Endodermal cell (in vitro differentiated cells): ENCODE results near the gene PKP2. TPM values are rescaled to one million over a fixed set of nuclear protein-coding genes. Genes with fewer than 3 reads are reported as not detected.
A peak's percentile ranks its signal among the peaks of the same experiment; 100 is the strongest.

Experiments used
- DNase-seq: peaks from one replicate; pipeline ENCODE4 v3.0.0-alpha.2; 2017
- H3K27ac ChIP-seq: 2 replicates; pipeline ENCODE4 v1.5.1; 2013; ENCODE audit warnings: mild to moderate bottlenecking, low read depth, low read length, moderate library complexity
- H3K27me3 ChIP-seq: 2 replicates; pipeline ENCODE4 v1.6.1; 2013; ENCODE audit warnings: mild to moderate bottlenecking, low read length, moderate library complexity; ENCODE audit not compliant: insufficient read depth, control insufficient read depth, poor library complexity, severe bottlenecking
- H3K36me3 ChIP-seq: 2 replicates; pipeline ENCODE4 v1.7.0; 2013; ENCODE audit warnings: mild to moderate bottlenecking, low read length, moderate library complexity; ENCODE audit not compliant: control insufficient read depth, insufficient read depth
- H3K4me1 ChIP-seq: one replicate; pipeline ENCODE4 v1.7.0; 2013; ENCODE audit warnings: low read length; ENCODE audit not compliant: control insufficient read depth, insufficient read depth
- H3K4me3 ChIP-seq: 2 replicates; pipeline ENCODE4 v1.5.1; 2013; ENCODE audit warnings: mild to moderate bottlenecking, low read length, moderate library complexity
- H3K9ac ChIP-seq: 2 replicates; pipeline ENCODE4 v1.6.1; 2013; ENCODE audit warnings: mild to moderate bottlenecking, low read length, moderate library complexity; ENCODE audit not compliant: poor library complexity, severe bottlenecking; ENCODE audit errors: extremely low read depth
- H3K9me3 ChIP-seq: 2 replicates; pipeline ENCODE4 v1.6.1; 2013; ENCODE audit warnings: mild to moderate bottlenecking, low read length, moderate library complexity; ENCODE audit not compliant: control insufficient read depth
- H3K27ac Mint-ChIP-seq: 2 replicates; pipeline ENCODE4 v1.8.0; 2020; ENCODE audit warnings: mixed read lengths
- H3K27me3 Mint-ChIP-seq: 2 replicates; pipeline ENCODE4 v1.8.0; 2021; ENCODE audit warnings: mild to moderate bottlenecking, mixed read lengths; ENCODE audit not compliant: insufficient read depth
- H3K36me3 Mint-ChIP-seq: 2 replicates; pipeline ENCODE4 v1.8.0; 2020; ENCODE audit warnings: low read depth, mixed read lengths
- H3K4me1 Mint-ChIP-seq: 2 replicates; pipeline ENCODE4 v1.8.0; 2020; ENCODE audit warnings: mixed read lengths
- H3K4me3 Mint-ChIP-seq: 2 replicates; pipeline ENCODE4 v1.8.0; 2020; ENCODE audit warnings: mild to moderate bottlenecking, moderate library complexity, mixed read lengths
- H3K9me3 Mint-ChIP-seq: 2 replicates; pipeline ENCODE4 v1.8.0; 2020; ENCODE audit warnings: mild to moderate bottlenecking, mixed read lengths
- whole genome bisulfite sequencing, 2 experiments: methylation state at CpG; one replicate each; pipeline versions ENCODE4 v1.1.5 to v1.1.7; 2013; ENCODE audit warnings: missing lambda C conversion rate in 2 of 2, mixed read lengths in 1 of 2; ENCODE audit not compliant: insufficient coverage in 1 of 2, insufficient read length in 1 of 2; 5-methylcytosine and 5-hydroxymethylcytosine counted together
- total RNA-seq, 2 donors: library from RNA; stranded (reverse); fragmentation: NEBNext Ultra II Directional in 1 of 2; extraction: Animal tissue kit (Norgen Biotek cat#: 25700) in 1 of 2; gene quantifications; 2 replicates in 1 of 2; 3 replicates in 1 of 2; pipeline ENCODE4 v1.2.1, GENCODE V29; 2021
- TF ChIP-seq, protein P1 (sequence below): fragments of 200-600 bp; sonication (generic); conservative IDR thresholded peaks from 2 replicates; pipeline ENCODE4 v1.5.0; 2021; ENCODE audit warnings: antibody characterized with exemption, mild to moderate bottlenecking

PKP2 gene
- total RNA-seq, 2 donors from 2014 or later: 62.5 to 124 TPM

DNA sequence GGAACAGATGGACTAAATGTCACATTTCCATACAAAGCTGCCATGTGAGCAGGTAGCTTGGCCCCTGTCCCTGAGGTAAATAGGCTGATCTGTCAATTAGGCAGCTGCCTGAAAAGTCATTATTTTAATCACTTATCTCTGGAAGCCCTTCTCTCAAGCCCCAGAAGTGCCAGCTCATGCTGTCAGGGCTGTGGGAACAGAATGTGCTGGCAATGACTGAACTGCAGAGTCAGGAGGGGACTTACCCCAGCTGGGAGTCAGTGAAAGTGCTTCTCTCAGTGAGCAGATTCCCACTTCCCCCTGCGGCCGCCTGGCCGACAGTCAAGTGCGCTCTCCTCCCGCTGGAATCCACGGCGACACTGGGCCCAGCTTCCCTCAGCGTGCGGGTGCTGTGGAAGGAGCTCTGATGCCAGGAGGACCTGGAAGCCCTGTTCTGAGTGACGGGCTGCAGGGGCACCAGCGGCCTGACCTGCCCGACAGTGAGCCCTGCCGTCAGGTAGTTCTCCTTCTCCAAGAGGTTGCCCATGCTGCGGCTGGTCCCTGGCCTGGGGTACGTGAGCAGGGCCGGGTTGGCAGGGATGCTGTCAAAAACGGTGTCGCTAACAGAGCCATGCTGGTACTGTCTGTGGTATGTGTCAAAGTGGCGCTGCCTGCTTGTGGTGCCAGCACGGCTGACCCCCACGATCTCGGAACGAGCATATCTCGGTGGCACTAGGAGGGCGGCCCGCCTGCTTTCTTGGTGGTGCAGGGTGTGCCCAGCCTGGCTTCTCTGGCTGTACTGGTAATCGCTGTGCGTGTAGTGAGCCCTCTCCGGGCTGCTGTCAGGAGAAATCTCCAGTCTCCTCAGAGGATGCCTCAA, 18.7 kb downstream of the PKP2 start:
- TF ChIP-seq, protein P1, sequence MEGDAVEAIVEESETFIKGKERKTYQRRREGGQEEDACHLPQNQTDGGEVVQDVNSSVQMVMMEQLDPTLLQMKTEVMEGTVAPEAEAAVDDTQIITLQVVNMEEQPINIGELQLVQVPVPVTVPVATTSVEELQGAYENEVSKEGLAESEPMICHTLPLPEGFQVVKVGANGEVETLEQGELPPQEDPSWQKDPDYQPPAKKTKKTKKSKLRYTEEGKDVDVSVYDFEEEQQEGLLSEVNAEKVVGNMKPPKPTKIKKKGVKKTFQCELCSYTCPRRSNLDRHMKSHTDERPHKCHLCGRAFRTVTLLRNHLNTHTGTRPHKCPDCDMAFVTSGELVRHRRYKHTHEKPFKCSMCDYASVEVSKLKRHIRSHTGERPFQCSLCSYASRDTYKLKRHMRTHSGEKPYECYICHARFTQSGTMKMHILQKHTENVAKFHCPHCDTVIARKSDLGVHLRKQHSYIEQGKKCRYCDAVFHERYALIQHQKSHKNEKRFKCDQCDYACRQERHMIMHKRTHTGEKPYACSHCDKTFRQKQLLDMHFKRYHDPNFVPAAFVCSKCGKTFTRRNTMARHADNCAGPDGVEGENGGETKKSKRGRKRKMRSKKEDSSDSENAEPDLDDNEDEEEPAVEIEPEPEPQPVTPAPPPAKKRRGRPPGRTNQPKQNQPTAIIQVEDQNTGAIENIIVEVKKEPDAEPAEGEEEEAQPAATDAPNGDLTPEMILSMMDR: peak; percentile 11
- H3K9me3 ChIP-seq: no peaks in the 10 kb centered on the region
- H3K4me3 ChIP-seq: no peak overlapping the region
- no peaks in the 10 kb centered on the region for H3K27me3 ChIP-seq
- Mint-ChIP-seq H3K27ac (peak overlapping the region; percentile 54), H3K4me1 (peaks cover 56% of the 10 kb centered on the region), H3K36me3 (peaks cover 71% of the 10 kb centered on the region), H3K4me3 (no peak overlapping the region), H3K9me3 (no peaks in the 10 kb centered on the region), H3K27me3 (no peaks in the 10 kb centered on the region)
- peaks cover 85% of the 10 kb centered on the region for H3K36me3 ChIP-seq
- H3K9ac ChIP-seq: no peak overlapping the region
- no peaks in the 10 kb centered on the region for H3K4me1 ChIP-seq
- DNase-seq: peak; percentile 79
- WGBS, 2 experiments: 92 to 93% methylated on average over 17 to 29 of the region's 29 CpGs
- no peak overlapping the region for H3K27ac ChIP-seq

DNA sequence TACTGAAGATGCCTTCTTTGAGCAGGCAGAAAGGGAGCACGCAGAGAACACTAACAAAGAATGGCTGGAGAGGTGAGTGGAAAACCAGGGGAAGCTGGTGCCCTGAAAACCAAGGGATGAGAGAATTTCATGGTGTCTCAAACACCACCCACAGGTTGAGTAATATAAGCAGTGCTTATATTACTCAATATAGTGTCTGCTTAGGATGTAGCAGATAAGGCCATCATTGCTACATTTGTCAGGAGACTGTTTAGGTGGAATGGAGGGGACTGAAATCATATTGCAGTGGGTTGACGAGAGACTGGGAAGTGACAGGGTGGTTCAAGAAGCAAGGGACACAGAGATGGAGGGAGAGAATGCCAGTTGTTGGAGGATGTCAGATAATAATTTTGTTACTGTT, 20.6 kb downstream of the PKP2 start:
- H3K4me1 ChIP-seq: no peaks in the 10 kb centered on the region
- no peaks in the 10 kb centered on the region for H3K9me3 Mint-ChIP-seq
- 92 to 93% methylated on average over 2 of the region's 2 CpGs for WGBS, 2 experiments
- H3K27me3 Mint-ChIP-seq: no peaks in the 10 kb centered on the region
- H3K36me3 Mint-ChIP-seq: peaks cover 82% of the 10 kb centered on the region
- H3K27me3 ChIP-seq: no peaks in the 10 kb centered on the region
- no peak overlapping the region for H3K4me3 Mint-ChIP-seq
- no peak overlapping the region for H3K9ac ChIP-seq
- TF ChIP-seq, protein P1: no peak
- H3K4me3 ChIP-seq: no peak overlapping the region
- peaks cover 53% of the 10 kb centered on the region for H3K4me1 Mint-ChIP-seq
- no peaks in the 10 kb centered on the region for H3K9me3 ChIP-seq
- H3K27ac Mint-ChIP-seq: no peak overlapping the region
- H3K27ac ChIP-seq: no peak overlapping the region
- no peak for DNase-seq
- H3K36me3 ChIP-seq: peaks cover 88% of the 10 kb centered on the region

DNA sequence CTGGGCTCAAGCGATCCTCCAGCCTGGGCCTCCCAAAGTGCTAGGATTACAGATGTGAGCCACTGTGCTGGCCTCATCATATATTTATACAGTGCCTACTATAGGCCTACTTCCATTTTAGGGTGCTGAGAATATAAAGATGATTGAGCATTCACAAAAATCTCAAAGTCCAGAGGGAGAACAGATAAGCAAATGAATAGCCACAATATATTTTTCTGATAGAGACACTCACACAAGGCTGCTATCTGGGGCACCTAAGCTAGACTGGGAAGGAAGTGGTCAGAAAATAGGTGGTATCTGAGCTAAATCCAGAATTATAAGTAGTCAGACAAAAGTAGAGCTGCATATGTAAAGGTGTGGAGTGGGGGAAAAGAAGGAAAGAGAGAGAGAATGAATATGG, 21.6 kb downstream of the PKP2 start:
- Histone ChIP-seq H3K36me3 (peaks cover 88% of the 10 kb centered on the region), H3K4me1 (peaks cover 8% of the 10 kb centered on the region), H3K27me3 (no peaks in the 10 kb centered on the region), H3K4me3 (no peak overlapping the region), H3K9ac (no peak overlapping the region), H3K27ac (no peak overlapping the region), H3K9me3 (no peaks in the 10 kb centered on the region)
- Mint-ChIP-seq H3K27ac (no peak overlapping the region), H3K27me3 (no peaks in the 10 kb centered on the region), H3K36me3 (peaks cover 80% of the 10 kb centered on the region), H3K9me3 (no peaks in the 10 kb centered on the region), H3K4me3 (no peak overlapping the region), H3K4me1 (peaks cover 53% of the 10 kb centered on the region)
- DNase-seq: no peak
- 95 to 100% methylated on average over 1 of the region's 1 CpG for WGBS, 2 experiments
- TF ChIP-seq, protein P1: no peak
